Activated B cell treated with CpG ODN at 0.5 μM for 24 hours (primary cell): ENCODE results near the gene CRB1. TPM values are rescaled to one million over a fixed set of nuclear protein-coding genes. Genes with fewer than 3 reads are reported as not detected.

ENCODE experiments used
- ATAC-seq: fragments of 200-7000 bp; cut with Tn5 transposase; one replicate; pipeline ENCODE4 v1.10.0; 2021; ENCODE audit warnings: low read depth, mild to moderate bottlenecking, moderate library complexity
- CTCF ChIA-PET: fragments of 350-600 bp; sonication (Branson Sonifier 250); formaldehyde crosslinking; loops from one replicate; lab custom pipeline; 2021; ENCODE audit warnings: antibody characterized with exemption; lab: Charles Lee
- POLR2A ChIA-PET: fragments of 350-600 bp; sonication (Branson Sonifier 250); formaldehyde crosslinking; loops from one replicate; lab custom pipeline; 2021; ENCODE audit warnings: antibody characterized with exemption; lab: Charles Lee
- DNase-seq: peaks from one replicate; pipeline ENCODE4 v3.0.0; 2022
- H3K27ac Mint-ChIP-seq: one replicate; pipeline ENCODE4 v1.8.0; 2020; ENCODE audit warnings: mixed read lengths
- H3K27me3 Mint-ChIP-seq: one replicate; pipeline ENCODE4 v1.8.0; 2021; ENCODE audit warnings: mixed read lengths
- H3K36me3 Mint-ChIP-seq: one replicate; pipeline ENCODE4 v1.8.0; 2021; ENCODE audit warnings: low read depth, mixed read lengths
- H3K4me1 Mint-ChIP-seq: one replicate; pipeline ENCODE4 v1.8.0; 2021; ENCODE audit warnings: mixed read lengths
- H3K4me3 Mint-ChIP-seq: one replicate; pipeline ENCODE4 v1.8.0; 2020; ENCODE audit warnings: mild to moderate bottlenecking, mixed read lengths
- H3K9me3 Mint-ChIP-seq: one replicate; pipeline ENCODE4 v1.8.0; 2020; ENCODE audit warnings: mixed read lengths
- intact Hi-C: fragments of 100-400 bp; cut with micrococcal nuclease; formaldehyde crosslinking; loops from one replicate; pipeline ENCODE4 v1.15.1; 2024
- total RNA-seq: library from RNA; stranded (reverse); gene quantifications from 2 replicates; pipeline ENCODE4 v1.2.3, GENCODE V29; 2022
- TF ChIP-seq, protein P1 (sequence below): fragments of 200-600 bp; IDR thresholded peaks from one replicate; pipeline ENCODE4 v1.8.0; 2022; ENCODE audit warnings: antibody characterized with exemption, mild to moderate bottlenecking

CRB1 gene
- total RNA-seq, 1 donor from 2014 or later, result not detected

DNA sequence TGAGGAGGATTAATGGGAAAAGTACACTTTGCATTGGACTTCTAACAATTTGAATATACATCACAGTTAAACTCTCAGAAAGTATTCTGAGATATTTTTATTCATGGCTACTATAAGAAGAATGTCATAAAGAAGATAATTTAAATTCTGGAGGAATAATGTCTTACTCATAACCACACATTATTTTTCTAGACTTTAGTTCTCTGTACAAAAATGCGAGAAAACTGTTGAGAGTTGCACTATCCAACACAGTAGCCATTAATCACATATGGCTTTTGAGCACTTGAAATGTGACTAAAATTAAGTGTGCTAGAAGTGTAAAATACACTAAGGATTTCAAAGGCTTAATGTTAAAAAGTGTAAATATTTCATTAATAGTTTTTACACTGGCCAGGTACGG, 53.8 kb downstream of the CRB1 start:
- Mint-ChIP-seq H3K36me3 (no peaks in the 10 kb centered on the region), H3K4me1 (no peaks in the 10 kb centered on the region), H3K27me3 (peaks cover 3% of the 10 kb centered on the region), H3K27ac (no peak overlapping the region), H3K4me3 (no peak overlapping the region), H3K9me3 (no peaks in the 10 kb centered on the region)
- DNase-seq (no peak), ATAC-seq (no peak)
- ChIA-PET CTCF (no interaction called here), POLR2A (no interaction called here)
- TF ChIP-seq, protein P1, sequence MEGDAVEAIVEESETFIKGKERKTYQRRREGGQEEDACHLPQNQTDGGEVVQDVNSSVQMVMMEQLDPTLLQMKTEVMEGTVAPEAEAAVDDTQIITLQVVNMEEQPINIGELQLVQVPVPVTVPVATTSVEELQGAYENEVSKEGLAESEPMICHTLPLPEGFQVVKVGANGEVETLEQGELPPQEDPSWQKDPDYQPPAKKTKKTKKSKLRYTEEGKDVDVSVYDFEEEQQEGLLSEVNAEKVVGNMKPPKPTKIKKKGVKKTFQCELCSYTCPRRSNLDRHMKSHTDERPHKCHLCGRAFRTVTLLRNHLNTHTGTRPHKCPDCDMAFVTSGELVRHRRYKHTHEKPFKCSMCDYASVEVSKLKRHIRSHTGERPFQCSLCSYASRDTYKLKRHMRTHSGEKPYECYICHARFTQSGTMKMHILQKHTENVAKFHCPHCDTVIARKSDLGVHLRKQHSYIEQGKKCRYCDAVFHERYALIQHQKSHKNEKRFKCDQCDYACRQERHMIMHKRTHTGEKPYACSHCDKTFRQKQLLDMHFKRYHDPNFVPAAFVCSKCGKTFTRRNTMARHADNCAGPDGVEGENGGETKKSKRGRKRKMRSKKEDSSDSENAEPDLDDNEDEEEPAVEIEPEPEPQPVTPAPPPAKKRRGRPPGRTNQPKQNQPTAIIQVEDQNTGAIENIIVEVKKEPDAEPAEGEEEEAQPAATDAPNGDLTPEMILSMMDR, result no peak
- intact Hi-C loops, result no loop called here

- POLR2A ChIA-PET, result no interaction called here
- Mint-ChIP-seq H3K27me3 (no peaks in the 10 kb centered on the region), H3K36me3 (no peaks in the 10 kb centered on the region), H3K4me3 (no peak overlapping the region), H3K4me1 (no peaks in the 10 kb centered on the region), H3K27ac (no peak overlapping the region), H3K9me3 (no peaks in the 10 kb centered on the region)
- no peak for DNase-seq
- ATAC-seq, result no peak
- TF ChIP-seq, protein P1, result no peak
- CTCF ChIA-PET, result no interaction called here
- intact Hi-C loops, result loop anchor here (1.0 to 5.0 kb wide), 2 partner anchors 148 to 594 kb away; no protein-coding TSS in a partner anchor
Measured at GRCh38 chr1:197327776-197328364, 59.8 kb downstream of the CRB1 start.

DNA sequence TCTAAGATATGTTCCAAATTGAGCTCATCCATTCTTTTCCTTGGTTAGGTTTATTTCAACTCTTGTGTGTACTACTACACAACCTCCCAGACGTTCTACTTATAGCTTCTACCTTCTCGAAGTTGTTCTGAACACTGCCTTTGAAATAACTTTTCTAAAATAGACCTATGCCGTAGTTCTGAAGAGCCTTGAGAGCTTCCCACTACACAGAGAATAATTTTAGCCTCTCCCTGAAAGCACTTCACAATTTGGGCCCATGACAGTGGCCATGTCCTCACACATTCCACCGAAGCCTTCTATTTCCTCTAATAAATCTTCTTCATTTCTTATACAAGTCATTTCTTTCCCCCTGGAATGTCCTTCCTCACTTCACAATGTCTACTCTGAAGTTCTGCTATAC, 62.2 kb downstream of the CRB1 start:
- Mint-ChIP-seq H3K36me3 (no peaks in the 10 kb centered on the region), H3K27ac (no peak overlapping the region), H3K9me3 (no peaks in the 10 kb centered on the region), H3K27me3 (no peaks in the 10 kb centered on the region), H3K4me1 (no peaks in the 10 kb centered on the region), H3K4me3 (no peak overlapping the region)
- ATAC-seq, result no peak
- TF ChIP-seq, protein P1, result no peak
- ChIA-PET POLR2A (no interaction called here), CTCF (no interaction called here)
- DNase-seq, result no peak
- intact Hi-C loops, result no loop called here

- POLR2A ChIA-PET, result no interaction called here
- Mint-ChIP-seq H3K9me3 (no peaks in the 10 kb centered on the region), H3K36me3 (no peaks in the 10 kb centered on the region), H3K4me3 (no peak overlapping the region), H3K27me3 (no peaks in the 10 kb centered on the region), H3K27ac (no peak overlapping the region), H3K4me1 (no peaks in the 10 kb centered on the region)
- no peak for ATAC-seq
- intact Hi-C loops, result no loop called here
- TF ChIP-seq, protein P1, result no peak
- CTCF ChIA-PET, result interaction anchor here (1.6 kb wide), 1 partner anchor 151 kb away, joined by 5 read pairs; no protein-coding TSS in a partner anchor
- DNase-seq, result no peak
Measured at GRCh38 chr1:197331565-197331964, 63.5 kb downstream of the CRB1 start.

DNA sequence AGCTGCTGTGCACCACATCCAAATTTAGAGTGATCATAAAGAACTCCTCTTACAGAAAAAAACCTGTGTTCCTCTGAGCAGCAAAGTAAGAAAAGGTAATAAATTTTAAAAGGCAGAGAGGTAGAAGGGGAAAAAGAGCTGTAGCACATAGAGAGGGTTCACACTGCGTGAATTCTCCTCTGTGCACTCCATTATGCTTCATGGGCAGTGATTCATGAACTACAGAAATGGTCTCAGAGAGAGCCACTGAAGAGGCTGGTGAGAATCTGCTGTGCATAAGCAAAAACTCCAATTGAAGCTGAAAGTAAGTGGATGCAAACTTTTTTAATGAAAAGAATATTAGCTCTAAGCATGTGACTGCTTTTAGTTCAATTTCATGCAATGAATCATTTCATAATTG, 65.0 kb downstream of the CRB1 start:
- H3K36me3 Mint-ChIP-seq, result no peaks in the 10 kb centered on the region

More for the DNA sequence above, 65.0 kb downstream of the CRB1 start:
- Mint-ChIP-seq H3K4me1 (no peaks in the 10 kb centered on the region), H3K9me3 (no peaks in the 10 kb centered on the region), H3K27me3 (no peaks in the 10 kb centered on the region), H3K27ac (no peak overlapping the region), H3K4me3 (no peak overlapping the region)
- ATAC-seq (no peak), DNase-seq (no peak)
- intact Hi-C loops, result no loop called here
- TF ChIP-seq, protein P1, result no peak
- ChIA-PET POLR2A (no interaction called here), CTCF (no interaction called here)
